Measurements from ENCODE around the gene ALOX5AP. TPM values are rescaled to one million over a fixed set of nuclear protein-coding genes. Genes with fewer than 3 reads are reported as not detected.

ALOX5AP gene
- total and polyA plus RNA-seq, 9 of the 15 experiments (the other 6 are each of a cell fraction or from before 2014, with no cell fraction given) = 0.31 TPM; not detected in 8

GRCh38 chr13:30746791-30747190 is 11.4 kb downstream of the ALOX5AP start:
- ChIA-PET POLR2A (interaction anchor here (0.7 to 1.1 kb wide), 2 partner anchors 11 to 13 kb away, joined by 3 to 4 read pairs; no protein-coding TSS in a partner anchor), CTCF (ENCODE audit: low intra/inter-chr PET ratio) (no interaction called here)
- Histone ChIP-seq H3K4me3 (no peak overlapping the region), H3K27me3 (ENCODE audit: control insufficient read depth in 2 of 2, insufficient read depth in 2 of 2, low read length in 2 of 2) (peaks cover 3 to 27% of the 10 kb centered on the region in 2 experiments; a peak in 4 of 5 replicates), H3K36me3 (ENCODE audit: control insufficient read depth, insufficient read depth, low read length) (no peaks in the 10 kb centered on the region), H3K9me3 (replicated peaks; ENCODE audit: control insufficient read depth, insufficient read depth, low read depth, low read length) (no peaks in the 10 kb centered on the region), H3K4me1 (replicated peaks in 1 of 2; ENCODE audit: control insufficient read depth in 2 of 2, insufficient read depth in 2 of 2, low read length in 2 of 2) (no peaks in the 10 kb centered on the region), H3K4me2 (ENCODE audit: insufficient read depth, low read length) (no peak overlapping the region), H3K27ac (ENCODE audit: extremely low read depth, low read depth, low read length) (no peak overlapping the region), H2AFZ (ENCODE audit: low read depth, low read length) (no peak overlapping the region), H3K9ac (ENCODE audit: insufficient read depth in 1 of 2, low read depth in 2 of 2, low read length in 2 of 2) (no peak overlapping the region), H3K79me2 (ENCODE audit: control insufficient read depth, insufficient read depth, low read length) (no peaks in the 10 kb centered on the region), H3K9me1 (ENCODE audit: control insufficient read depth, insufficient read depth, low read length) (no peaks in the 10 kb centered on the region), H4K20me1 (replicated peaks; ENCODE audit: control insufficient read depth, insufficient read depth, low read length) (no peaks in the 10 kb centered on the region)
- FAIRE-seq (no peak), ATAC-seq (no peak), DNase-seq (ENCODE audit: extremely low read depth in 1 of 4, low spot score in 3 of 4) (no peak)
- no TSS peak for BruUV-seq (replicated peaks)
- in situ Hi-C loops (cut with MboI) (no loop called here), intact Hi-C loops (cut with micrococcal nuclease) (no loop called here)
- 0% methylated on average over 2 of the region's 2 CpGs for WGBS (ENCODE audit: insufficient coverage, low coverage, missing lambda C conversion rate)
- TF ChIP-seq SMC3 (conservative IDR thresholded peaks at IDR 0.05; ENCODE audit: insufficient read depth, low read depth, low read length) (no peak), NR2C1 (IDR thresholded peaks at IDR 0.05) (no peak), NR2C1 (tag; IDR thresholded peaks at IDR 0.05) (no peak), SUPT5H (IDR thresholded peaks at IDR 0.05) (no peak), FOXM1 (IDR thresholded peaks at IDR 0.05; ENCODE audit: low read depth) (no peak), FOXM1 (CRISPR knock-in tag; IDR thresholded peaks at IDR 0.05; ENCODE audit: low read depth) (no peak), KDM4B (IDR thresholded peaks at IDR 0.05; ENCODE audit: borderline replicate concordance in 2 of 2, low read depth in 1 of 2) (no peak), MYBL2 (IDR thresholded peaks at IDR 0.05; ENCODE audit: low read depth) (no peak), MYBL2 (CRISPR knock-in tag; IDR thresholded peaks at IDR 0.05; ENCODE audit: borderline replicate concordance) (no peak), ERF (CRISPR knock-in tag; IDR thresholded peaks at IDR 0.05) (no peak), JUNB (CRISPR knock-in tag; conservative IDR thresholded peaks at IDR 0.05) (no peak), ZNF318 (IDR thresholded peaks at IDR 0.05; ENCODE audit: borderline replicate concordance in 1 of 2, low read depth in 1 of 2) (no peak), ZNF668 (CRISPR knock-in tag; IDR thresholded peaks at IDR 0.05) (no peak), RCOR1 (IDR thresholded peaks at IDR 0.05; ENCODE audit: borderline replicate concordance in 1 of 2, low read depth in 2 of 2, low read length in 2 of 2) (no peak)
- TF ChIP-seq, protein P1, sequence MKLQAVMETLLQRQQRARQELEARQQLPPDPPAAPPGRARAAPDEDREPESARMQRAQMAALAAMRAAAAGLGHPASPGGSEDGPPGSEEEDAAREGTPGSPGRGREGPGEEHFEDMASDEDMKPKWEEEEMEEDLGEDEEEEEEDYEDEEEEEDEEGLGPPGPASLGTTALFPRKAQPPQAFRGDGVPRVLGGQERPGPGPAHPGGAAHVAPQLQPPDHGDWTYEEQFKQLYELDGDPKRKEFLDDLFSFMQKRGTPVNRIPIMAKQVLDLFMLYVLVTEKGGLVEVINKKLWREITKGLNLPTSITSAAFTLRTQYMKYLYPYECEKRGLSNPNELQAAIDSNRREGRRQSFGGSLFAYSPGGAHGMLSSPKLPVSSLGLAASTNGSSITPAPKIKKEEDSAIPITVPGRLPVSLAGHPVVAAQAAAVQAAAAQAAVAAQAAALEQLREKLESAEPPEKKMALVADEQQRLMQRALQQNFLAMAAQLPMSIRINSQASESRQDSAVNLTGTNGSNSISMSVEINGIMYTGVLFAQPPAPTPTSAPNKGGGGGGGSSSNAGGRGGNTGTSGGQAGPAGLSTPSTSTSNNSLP (IDR thresholded peaks at IDR 0.05; ENCODE audit: borderline replicate concordance, low read depth, low read length) = no peak

Measured in K562 (cell line).